SK-N-SH treated with all-trans-retinoic acid at 6 μM for 48 hours (cell line): ENCODE measurements around the gene EBF3.

ENCODE experiments used
- ARNTL ChIP-seq: fragments of 450-650 bp; formaldehyde crosslinking; IDR thresholded peaks from 2 replicates; pipeline ENCODE4 v1.5.0; 2020; ENCODE audit warnings: low read depth, mild to moderate bottlenecking, moderate library complexity, borderline replicate concordance
- CSDC2 ChIP-seq: fragments of 250-450 bp; sonication (Bioruptor Pico); IDR thresholded peaks from 2 replicates; pipeline ENCODE4 v1.5.0; 2020; ENCODE audit warnings: mild to moderate bottlenecking, moderate library complexity
- GLIS3 ChIP-seq: fragments of 250-450 bp; sonication (Bioruptor Pico); IDR thresholded peaks from 2 replicates; pipeline ENCODE4 v1.5.0; 2020; ENCODE audit warnings: mild to moderate bottlenecking, moderate library complexity
- OSR1 ChIP-seq: fragments of 250-450 bp; sonication (Bioruptor Pico); IDR thresholded peaks from 2 replicates; pipeline ENCODE4 v1.8.0; 2022; ENCODE audit warnings: moderate library complexity, mild to moderate bottlenecking, inconsistent platforms
- ZNF565 ChIP-seq: fragments of 450-650 bp; formaldehyde crosslinking; conservative IDR thresholded peaks from 2 replicates; pipeline ENCODE4 v1.5.0; 2020; ENCODE audit warnings: low read depth, mild to moderate bottlenecking, moderate library complexity
- ZNF8 ChIP-seq: fragments of 450-650 bp; formaldehyde crosslinking; IDR thresholded peaks from 2 replicates; pipeline ENCODE4 v1.5.0; 2020; ENCODE audit warnings: mild to moderate bottlenecking, moderate library complexity
- TF ChIP-seq, protein P1 (sequence below): fragments of 250-450 bp; sonication (Bioruptor Pico); IDR thresholded peaks from 2 replicates; pipeline ENCODE4 v1.8.0; 2020; ENCODE audit warnings: mild to moderate bottlenecking, moderate library complexity, borderline replicate concordance
- TF ChIP-seq, protein P2 (sequence below): fragments of 250-450 bp; sonication (Bioruptor Pico); IDR thresholded peaks from 2 replicates; pipeline ENCODE4 v1.5.1; 2020; ENCODE audit warnings: low read depth, mild to moderate bottlenecking, moderate library complexity
- TF ChIP-seq, protein P3 (sequence below): fragments of 250-450 bp; sonication (Bioruptor Pico); IDR thresholded peaks from 2 replicates; pipeline ENCODE4 v1.5.1; 2021; ENCODE audit warnings: mild to moderate bottlenecking, moderate library complexity
- TF ChIP-seq, protein P4 (sequence below): fragments of 250-450 bp; sonication (Bioruptor Pico); IDR thresholded peaks from 2 replicates; pipeline ENCODE4 v1.8.0; 2021; ENCODE audit warnings: low read depth, mild to moderate bottlenecking, moderate library complexity, borderline replicate concordance

DNA sequence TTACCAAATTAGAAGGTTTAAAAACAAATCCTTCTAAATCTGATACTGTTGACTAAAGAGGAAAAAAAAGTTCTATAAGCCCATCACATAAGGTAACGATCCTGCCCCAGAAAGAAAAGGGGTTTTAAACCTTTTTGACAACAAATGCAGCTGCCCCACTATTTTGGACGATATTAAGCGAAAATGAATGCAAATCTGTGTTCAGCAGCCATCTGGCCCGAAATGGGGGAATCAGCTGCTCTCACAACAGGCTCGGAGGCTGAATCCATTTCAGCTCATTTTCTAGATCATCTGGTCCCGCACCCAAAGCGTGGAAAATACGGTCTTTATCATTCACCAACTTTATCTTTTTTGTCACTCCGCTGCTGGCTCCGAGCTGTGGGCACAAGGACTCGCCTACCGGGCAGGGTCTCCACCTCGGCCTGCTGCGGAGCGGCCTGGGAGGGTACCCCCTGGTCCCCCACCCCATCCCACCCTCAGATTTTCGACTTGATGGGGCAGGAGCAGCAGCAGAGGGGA lies 2.4 kb upstream of the EBF3 start:
- TF ChIP-seq, protein P1, sequence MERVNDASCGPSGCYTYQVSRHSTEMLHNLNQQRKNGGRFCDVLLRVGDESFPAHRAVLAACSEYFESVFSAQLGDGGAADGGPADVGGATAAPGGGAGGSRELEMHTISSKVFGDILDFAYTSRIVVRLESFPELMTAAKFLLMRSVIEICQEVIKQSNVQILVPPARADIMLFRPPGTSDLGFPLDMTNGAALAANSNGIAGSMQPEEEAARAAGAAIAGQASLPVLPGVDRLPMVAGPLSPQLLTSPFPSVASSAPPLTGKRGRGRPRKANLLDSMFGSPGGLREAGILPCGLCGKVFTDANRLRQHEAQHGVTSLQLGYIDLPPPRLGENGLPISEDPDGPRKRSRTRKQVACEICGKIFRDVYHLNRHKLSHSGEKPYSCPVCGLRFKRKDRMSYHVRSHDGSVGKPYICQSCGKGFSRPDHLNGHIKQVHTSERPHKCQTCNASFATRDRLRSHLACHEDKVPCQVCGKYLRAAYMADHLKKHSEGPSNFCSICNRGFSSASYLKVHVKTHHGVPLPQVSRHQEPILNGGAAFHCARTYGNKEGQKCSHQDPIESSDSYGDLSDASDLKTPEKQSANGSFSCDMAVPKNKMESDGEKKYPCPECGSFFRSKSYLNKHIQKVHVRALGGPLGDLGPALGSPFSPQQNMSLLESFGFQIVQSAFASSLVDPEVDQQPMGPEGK (CRISPR knock-in tag) = no peak
- TF ChIP-seq CSDC2 (CRISPR knock-in tag) = no peak
- TF ChIP-seq GLIS3 = no peak
- TF ChIP-seq, protein P2, sequence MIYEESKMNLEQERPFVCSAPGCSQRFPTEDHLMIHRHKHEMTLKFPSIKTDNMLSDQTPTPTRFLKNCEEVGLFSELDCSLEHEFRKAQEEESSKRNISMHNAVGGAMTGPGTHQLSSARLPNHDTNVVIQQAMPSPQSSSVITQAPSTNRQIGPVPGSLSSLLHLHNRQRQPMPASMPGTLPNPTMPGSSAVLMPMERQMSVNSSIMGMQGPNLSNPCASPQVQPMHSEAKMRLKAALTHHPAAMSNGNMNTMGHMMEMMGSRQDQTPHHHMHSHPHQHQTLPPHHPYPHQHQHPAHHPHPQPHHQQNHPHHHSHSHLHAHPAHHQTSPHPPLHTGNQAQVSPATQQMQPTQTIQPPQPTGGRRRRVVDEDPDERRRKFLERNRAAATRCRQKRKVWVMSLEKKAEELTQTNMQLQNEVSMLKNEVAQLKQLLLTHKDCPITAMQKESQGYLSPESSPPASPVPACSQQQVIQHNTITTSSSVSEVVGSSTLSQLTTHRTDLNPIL (CRISPR knock-in tag) = no peak
- TF ChIP-seq, protein P3, sequence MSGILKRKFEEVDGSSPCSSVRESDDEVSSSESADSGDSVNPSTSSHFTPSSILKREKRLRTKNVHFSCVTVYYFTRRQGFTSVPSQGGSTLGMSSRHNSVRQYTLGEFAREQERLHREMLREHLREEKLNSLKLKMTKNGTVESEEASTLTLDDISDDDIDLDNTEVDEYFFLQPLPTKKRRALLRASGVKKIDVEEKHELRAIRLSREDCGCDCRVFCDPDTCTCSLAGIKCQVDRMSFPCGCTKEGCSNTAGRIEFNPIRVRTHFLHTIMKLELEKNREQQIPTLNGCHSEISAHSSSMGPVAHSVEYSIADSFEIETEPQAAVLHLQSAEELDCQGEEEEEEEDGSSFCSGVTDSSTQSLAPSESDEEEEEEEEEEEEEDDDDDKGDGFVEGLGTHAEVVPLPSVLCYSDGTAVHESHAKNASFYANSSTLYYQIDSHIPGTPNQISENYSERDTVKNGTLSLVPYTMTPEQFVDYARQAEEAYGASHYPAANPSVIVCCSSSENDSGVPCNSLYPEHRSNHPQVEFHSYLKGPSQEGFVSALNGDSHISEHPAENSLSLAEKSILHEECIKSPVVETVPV (CRISPR knock-in tag) = no peak
- no peak for TF ChIP-seq ZNF8 (CRISPR knock-in tag)
- TF ChIP-seq ZNF565 = no peak
- TF ChIP-seq OSR1 (CRISPR knock-in tag) = no peak
- TF ChIP-seq ARNTL = no peak
- TF ChIP-seq, protein P4, sequence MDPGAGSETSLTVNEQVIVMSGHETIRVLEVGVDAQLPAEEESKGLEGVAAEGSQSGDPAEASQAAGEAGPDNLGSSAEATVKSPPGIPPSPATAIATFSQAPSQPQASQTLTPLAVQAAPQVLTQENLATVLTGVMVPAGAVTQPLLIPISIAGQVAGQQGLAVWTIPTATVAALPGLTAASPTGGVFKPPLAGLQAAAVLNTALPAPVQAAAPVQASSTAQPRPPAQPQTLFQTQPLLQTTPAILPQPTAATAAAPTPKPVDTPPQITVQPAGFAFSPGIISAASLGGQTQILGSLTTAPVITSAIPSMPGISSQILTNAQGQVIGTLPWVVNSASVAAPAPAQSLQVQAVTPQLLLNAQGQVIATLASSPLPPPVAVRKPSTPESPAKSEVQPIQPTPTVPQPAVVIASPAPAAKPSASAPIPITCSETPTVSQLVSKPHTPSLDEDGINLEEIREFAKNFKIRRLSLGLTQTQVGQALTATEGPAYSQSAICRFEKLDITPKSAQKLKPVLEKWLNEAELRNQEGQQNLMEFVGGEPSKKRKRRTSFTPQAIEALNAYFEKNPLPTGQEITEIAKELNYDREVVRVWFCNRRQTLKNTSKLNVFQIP = no peak
